NCI-H2029 (cell line): Measurements from ENCODE around the gene SFXN1.

Experiments used
- DNase-seq: peaks from one replicate; lab custom pipeline; 2025; lab: John Stamatoyannopoulos, UW

SFXN1 gene

GRCh38 chr5:175542232-175542965, 64.0 kb downstream of the SFXN1 start:
- DNase-seq, result no peak

- no peak for DNase-seq
These were observed 64.5 kb downstream of the SFXN1 start for GRCh38 chr5:175542966-175543235.

- DNase-seq, result no peak
These were observed 65.8 kb downstream of the SFXN1 start for GRCh38 chr5:175544108-175544511.

- no peak for DNase-seq
These were observed 66.2 kb downstream of the SFXN1 start for GRCh38 chr5:175544586-175544985.

GRCh38 chr5:175547842-175548241, 69.5 kb downstream of the SFXN1 start:
- DNase-seq, result no peak

- DNase-seq, result no peak
These were observed 70.4 kb downstream of the SFXN1 start for GRCh38 chr5:175548626-175549311.

GRCh38 chr5:175550055-175550805, 71.9 kb downstream of the SFXN1 start:
- no peak for DNase-seq

- no peak for DNase-seq
These were observed 72.9 kb downstream of the SFXN1 start for GRCh38 chr5:175551266-175551665.

- no peak for DNase-seq
These were observed 75.9 kb downstream of the SFXN1 start for GRCh38 chr5:175554296-175554695.

- no peak for DNase-seq
These were observed 76.9 kb downstream of the SFXN1 start for GRCh38 chr5:175555168-175555785.

- no peak for DNase-seq
These were observed 78.4 kb downstream of the SFXN1 start for GRCh38 chr5:175556794-175557193.

GRCh38 chr5:175557778-175558177, 79.4 kb downstream of the SFXN1 start:
- DNase-seq, result no peak

- DNase-seq, result no peak
These were observed 80.6 kb downstream of the SFXN1 start for GRCh38 chr5:175558801-175559480.

- DNase-seq, result no peak
These were observed 81.7 kb downstream of the SFXN1 start for GRCh38 chr5:175560011-175560410.

- DNase-seq, result no peak
These were observed 82.7 kb downstream of the SFXN1 start for GRCh38 chr5:175561085-175561484.

GRCh38 chr5:175564716-175565115, 86.4 kb downstream of the SFXN1 start:
- DNase-seq, result no peak

GRCh38 chr5:175566697-175567096, 88.3 kb downstream of the SFXN1 start:
- no peak for DNase-seq

GRCh38 chr5:175567954-175568353, 89.6 kb downstream of the SFXN1 start:
- no peak for DNase-seq

GRCh38 chr5:175569701-175570100, 91.3 kb downstream of the SFXN1 start:
- no peak for DNase-seq

- DNase-seq, result no peak
These were observed 94.5 kb downstream of the SFXN1 start for GRCh38 chr5:175572886-175573285.

GRCh38 chr5:175573493-175574269, 95.3 kb downstream of the SFXN1 start:
- no peak for DNase-seq
